DMS79 (cell line): ENCODE results near the gene ADAMTS17.
"Not testable (repeated sequence)": the region's sequence is repeated elsewhere in the genome, so short reads cannot be mapped to it uniquely, and the experiment has no call there.

ENCODE experiments used
- DNase-seq: peaks from one replicate; lab custom pipeline; 2025; lab: John Stamatoyannopoulos, UW

The ADAMTS17 gene

DNA sequence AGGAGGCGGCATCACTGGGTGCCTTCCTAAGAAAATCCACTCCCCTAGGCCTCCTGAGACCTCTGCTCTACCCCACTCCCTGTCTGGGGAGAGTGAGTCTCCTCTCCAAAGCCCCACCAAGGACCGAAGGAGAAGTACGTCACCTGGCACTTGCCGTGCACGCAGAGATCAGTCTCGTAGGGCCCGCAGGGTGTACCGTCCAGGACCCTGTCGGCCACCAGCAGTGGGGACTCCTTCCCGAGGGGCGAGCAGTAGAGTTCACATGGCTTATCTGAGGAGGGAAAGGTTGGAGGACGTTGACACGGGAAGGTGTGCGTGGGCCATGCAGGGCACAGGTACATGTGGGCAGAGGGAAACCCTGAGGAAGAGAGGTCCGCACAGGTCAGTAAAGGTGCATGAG is 232.9 kb downstream of the ADAMTS17 start:
- no peak for DNase-seq

DNA sequence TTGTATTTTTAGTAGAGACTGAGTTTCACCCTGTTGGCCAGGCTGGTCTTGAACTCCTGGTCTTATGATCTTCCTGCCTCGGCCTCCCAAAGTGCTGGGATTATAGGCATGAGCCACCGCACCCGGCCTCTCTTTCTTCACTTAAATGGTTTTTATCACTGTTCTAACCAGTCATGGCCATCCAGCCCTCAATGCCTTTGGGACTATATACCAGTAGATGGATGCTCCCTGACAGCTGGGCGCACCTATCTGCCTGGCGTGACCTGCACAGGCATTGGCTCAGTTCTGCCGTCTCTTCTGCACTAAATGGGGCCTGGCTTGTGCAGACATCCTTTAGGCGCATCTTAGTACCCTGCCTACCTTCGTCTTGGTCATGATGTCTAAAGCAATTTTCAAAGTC is 233.4 kb downstream of the ADAMTS17 start:
- DNase-seq: no peak

DNA sequence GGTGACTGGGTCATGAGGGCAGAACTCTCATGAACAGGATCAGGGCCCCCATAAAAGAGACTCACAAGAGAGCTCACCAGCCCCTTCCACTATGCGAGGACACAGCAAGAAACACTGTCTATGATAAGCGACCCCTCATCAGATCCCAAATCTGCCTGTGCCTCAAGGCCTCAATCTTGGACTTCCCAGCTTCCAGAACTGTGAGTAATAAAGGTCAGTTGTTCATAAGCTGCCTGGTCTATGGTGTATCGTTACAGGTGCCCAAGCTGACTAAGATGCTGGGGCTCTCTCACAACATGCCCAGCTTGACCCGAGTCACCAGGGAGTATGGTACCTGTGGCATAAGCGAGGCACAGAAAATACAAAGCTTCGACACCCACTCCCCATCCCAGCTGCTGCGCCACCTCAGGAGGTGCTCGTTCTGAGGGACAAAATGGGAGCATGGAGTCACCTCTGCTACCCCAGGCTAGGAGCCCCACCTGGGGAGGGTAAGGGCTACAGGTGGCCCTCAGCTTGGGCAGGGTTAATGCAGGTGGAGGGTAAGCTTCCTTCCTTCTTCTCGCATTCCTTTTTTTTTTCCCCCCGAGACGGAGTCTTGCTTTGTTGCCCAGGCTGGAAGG is 234.1 kb downstream of the ADAMTS17 start:
- no peak for DNase-seq

DNA sequence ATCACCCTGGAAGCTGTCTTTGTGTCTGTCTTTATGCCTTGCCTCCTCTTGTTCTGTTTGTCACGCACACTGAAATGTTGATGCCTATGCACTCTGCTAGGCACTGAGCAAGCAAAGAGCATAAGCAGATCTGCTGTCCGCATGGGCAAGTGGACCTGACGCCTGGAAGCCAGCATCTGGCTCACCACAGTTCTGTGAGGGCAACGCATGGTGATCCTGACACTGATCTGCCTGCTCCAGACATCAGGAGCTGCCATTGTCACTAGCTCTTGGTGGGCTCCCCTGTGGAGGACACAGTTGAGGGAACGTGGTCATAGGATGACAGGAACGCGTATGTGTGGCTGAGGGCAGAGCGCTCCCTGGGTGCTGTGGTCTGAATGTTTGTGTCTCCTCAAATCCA is 234.6 kb downstream of the ADAMTS17 start:
- DNase-seq: no peak

DNA sequence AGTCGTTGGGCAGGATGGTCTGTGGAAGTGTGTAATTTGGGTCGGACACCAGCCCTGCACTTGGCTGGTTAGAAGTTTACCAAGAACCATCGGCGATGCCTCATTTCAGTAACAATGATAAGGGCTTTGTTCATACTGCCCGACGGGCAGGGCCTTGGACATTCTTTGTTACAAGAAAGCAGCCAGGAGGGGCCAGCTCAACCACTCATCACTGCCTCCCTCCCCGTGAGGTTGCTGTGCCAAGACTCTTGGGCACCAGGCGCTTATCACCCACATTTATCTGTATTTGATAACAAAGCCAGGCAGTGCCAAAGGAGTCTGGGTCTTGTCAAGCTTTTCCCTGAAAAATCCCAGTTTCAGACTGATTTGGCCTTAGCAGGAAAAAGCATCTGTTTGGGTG is 235.0 kb downstream of the ADAMTS17 start:
- no peak for DNase-seq

DNA sequence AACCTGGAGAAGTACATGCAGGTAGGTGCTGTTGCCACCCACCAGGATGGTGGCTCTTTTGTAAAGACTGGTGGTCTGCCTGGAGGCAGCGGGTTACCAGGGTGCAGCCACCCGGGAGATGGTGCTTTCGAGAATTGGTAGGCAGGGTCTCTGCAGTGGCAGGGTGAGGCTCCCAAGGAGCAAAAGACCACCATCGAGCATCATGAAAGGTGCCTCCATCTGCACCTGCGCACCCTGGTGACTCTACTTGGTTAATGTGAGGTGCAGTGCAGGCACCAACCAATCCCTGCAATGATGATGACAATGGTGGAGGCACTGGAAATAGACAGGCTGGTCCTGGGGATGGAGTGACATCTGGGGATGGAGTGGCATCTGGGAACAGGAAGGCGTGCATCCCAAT is 236.7 kb downstream of the ADAMTS17 start:
- DNase-seq: no peak

DNA sequence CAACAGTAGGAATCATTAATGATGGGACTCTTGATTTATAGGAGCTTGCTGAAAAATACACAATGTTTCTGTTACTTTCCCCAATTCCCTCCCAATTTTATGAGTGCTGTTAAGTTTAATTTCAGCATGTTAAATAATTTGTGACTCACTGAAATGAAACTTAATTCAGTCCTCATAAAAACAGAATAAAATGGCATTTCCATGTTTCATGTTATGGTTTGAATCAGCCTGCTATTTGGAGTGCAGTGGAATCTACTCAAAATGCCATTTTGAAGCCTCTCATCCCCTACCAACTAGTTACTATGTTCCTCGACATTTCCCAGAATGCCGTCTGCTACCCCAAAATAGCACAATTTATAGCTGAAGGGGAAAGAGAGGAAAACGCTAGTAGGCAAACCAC is 237.5 kb downstream of the ADAMTS17 start:
- DNase-seq: no peak

DNA sequence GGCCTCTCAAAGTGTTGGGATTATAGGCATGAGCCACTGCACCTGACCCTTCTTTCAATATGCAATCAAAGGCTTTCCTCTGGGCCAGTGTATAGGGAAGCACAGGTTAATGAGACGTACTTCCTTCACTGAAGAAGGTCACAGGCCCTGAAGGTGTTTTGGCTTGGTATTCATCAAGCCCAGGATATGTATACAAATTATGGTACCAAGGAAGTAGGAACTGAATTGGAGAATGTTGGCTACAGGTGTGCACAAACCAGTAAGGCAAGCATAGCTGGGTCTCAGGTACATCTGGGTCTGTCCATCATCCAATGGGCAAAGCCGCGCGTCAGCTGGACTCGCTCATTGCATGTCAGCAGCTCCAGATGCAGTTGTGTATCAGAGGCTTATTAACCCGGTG is 237.9 kb downstream of the ADAMTS17 start:
- no peak for DNase-seq

DNA sequence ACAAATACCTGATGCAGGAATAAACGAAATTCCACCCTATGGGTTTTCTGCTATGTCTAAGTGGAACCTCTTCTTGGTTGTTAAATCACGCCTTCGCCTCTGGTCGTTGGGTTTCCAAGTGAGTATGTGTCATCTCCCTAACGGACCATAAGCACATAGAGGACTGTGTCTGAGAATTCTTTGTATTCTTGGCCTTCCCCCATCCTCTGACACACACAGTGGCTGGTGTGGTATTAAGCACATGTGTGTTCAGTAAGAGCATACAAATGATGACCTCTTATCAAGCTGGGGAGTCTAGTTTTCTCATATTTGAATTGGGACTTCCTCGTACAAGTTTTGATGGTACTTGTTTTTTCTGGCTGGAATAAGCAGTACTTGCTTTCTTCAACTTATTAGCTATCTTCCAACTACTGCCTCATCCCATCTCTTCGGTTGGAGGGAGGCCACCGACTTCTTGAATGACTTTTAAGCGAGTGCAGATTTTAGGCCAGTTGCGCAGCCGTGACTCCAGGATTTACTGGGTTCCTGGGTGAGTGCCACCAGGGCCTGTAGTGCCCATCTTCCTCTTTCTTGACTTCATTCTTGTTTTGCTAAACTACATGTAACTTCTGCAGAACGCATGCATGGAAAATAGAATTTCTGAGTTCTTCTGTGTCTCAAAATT is 240.2 kb downstream of the ADAMTS17 start:
- DNase-seq: no peak

DNA sequence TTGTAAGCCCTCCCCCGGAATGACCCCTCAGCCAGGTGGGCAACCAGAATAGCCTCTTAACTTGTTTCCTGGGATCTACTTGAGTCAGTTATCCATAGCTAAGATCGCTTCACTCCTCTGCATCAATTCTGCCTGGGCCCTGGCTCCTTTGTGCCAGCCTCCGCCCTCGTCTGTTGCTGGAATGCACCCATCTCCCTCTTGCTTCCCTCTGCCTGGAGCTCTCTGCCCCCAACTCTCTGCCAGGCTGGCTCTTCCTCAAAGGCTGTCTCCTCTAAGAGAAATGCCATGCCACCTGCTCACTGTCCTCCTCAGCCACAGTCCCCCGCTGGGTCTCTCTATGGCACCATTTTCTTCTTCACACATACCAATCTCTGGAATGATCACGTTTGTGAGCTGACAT is 240.8 kb downstream of the ADAMTS17 start:
- no peak for DNase-seq

DNA sequence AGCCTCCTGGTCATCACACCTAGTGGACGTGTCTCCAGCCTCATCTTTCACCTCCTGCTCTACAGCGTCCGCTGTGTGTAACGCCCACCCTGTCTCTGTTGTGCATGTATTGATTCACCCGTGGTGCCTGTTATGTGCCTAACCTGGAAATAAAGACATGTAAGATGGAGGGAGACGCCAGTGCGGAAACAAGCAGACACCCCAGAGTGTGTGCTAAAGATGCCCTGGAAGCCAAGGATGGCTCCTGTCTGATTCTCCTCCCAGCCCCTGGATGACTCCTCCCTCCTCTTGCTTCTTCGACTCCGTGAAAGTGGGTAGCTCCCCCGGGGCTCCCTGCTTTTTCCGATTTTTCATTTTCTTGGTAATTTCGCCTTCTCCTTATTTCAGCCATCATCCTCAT is 241.8 kb downstream of the ADAMTS17 start:
- no peak for DNase-seq

DNA sequence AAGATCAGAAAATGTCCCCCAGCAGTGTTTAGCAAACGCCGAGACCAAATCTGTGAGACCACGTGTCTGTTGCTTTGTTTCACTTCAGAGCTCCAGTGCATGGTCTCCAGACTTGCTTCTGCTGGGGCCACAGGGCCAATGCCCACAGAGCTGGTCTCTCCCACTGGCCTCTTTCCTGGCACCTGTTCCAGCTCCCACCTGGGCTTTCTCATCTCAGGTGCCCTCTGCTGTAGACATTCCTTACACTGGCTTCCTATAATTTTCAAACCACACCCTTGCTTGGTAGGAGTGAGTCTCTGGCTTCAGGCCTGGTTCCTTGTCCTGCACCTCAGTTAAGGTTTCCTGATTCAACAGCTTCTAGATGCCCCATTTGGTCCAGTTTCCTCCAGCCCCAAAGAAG is 243.1 kb downstream of the ADAMTS17 start:
- DNase-seq: no peak

DNA sequence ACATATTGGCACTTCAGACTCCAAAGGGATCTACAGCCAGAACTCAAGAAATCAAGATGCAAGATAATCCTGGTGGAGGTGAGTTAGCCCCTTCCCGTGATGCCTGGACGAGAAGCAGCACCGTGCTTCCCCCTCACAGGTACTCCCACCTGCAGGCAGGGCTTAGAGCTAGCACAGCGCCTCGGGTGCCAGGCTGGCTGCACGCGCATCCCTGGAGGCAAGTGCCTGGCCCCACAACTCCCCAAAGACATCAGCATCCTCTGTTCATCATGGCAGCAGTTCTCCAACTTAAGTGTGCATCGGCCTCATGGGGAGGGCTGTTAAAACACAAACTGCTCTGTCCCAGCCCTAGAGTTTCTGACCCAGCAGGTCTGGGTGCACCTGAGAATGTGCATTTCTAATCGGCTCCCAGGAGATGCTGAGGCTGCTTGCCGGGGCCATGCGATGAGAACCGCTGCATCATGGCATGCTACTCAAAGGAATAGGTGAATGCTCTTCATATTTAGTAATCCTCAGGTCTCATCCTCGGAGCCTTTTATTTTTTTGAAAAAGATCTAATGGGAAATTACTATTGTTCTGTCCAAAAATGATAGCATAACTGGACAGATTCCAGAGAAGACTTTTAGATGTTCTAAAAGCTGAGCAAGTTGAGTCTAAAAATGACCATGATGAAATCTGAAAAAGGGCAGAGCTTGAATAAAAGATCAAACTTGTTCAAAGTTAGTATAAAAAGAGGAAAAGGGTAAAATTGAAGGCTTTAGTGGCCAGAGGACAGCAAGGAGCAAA is 244.2 kb downstream of the ADAMTS17 start:
- no peak for DNase-seq

DNA sequence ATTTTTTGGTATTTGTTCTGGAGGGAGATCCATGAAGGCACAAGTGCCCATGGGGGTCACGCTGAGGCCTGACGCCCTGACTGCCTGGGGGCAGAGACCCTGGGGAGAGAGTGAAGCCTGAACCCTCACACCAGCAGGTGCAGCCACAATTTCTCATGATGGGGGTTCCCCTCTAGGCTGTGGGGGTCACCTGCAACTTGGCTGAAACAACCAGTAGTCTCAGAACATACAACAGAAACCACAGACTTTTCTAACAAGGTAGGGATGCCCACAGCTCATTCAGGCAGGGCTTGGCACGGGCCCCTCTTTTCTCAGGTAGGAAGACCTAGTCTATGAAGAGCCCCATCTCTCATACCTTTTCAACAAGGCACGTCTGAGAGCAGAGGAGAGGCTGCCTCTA is 245.1 kb downstream of the ADAMTS17 start:
- DNase-seq: no peak

DNA sequence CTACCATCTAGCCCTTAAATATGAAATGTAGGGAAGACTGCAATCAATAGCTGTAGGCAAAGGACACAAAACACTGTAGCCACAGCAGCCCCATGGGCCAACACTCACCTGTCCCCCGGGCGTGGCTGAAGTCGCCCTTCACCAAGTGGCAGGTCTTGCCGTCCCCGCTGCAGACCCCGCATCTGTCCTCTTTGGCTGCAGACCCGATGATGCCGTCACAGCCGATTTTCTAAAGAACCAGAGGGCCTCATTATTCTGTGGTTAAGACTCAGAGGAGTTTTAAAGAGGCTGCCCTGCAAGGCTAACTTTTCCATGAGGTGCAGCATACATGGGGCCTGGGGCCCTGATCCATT is 245.6 kb downstream of the ADAMTS17 start:
- DNase-seq: no peak

DNA sequence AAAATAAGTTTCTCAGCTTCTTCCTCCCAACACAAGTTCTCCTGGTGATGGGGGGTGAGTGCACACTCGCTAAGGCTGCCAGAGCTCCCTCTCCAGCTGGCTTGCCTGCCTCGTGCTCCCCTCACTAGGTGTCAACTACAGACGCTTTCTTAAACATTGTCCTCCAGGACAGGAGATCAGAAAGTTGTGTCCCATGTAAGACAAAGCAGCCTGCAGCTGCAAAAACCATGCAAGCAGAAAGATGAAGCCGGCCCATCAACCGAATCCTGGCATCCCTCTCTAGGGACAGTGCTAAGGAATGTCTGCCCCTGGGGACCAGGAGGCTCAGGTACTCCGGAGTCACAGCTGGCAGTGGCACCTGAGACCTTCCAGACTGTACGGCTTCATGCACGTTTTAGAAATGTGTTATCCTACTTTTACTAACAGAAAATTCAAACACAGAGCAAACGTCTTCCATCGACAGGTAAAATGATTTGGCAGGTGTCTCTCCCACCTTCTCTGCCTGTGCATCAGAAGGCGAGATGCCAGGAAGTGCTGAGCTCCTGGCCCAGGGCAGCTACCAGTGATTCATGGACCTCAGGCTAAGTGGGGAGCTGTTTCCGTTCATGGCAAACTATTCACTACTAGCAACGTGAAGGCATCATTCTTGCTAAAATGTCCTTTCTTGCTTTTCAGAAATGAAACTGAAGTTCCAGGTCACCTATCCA is 246.1 kb downstream of the ADAMTS17 start:
- no peak for DNase-seq

DNA sequence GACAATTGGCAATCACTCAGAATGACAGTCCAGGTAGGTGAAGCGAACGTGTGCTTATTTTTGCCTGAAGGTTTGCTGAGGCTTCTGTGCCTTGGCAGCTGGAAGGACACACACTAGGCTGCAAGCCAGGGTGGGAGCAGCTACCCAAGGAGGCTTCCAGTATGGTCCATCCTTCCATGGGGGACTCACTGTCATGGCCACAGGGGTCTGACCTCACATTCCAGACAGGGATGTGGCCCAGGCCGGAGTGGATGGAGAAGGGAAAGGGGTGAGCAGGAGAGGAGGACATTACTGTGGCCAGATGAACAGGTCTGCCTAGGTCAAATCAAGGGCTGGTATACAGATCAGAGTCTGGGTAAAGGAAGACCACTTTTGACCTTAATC is 247.7 kb downstream of the ADAMTS17 start:
- DNase-seq: no peak

DNA sequence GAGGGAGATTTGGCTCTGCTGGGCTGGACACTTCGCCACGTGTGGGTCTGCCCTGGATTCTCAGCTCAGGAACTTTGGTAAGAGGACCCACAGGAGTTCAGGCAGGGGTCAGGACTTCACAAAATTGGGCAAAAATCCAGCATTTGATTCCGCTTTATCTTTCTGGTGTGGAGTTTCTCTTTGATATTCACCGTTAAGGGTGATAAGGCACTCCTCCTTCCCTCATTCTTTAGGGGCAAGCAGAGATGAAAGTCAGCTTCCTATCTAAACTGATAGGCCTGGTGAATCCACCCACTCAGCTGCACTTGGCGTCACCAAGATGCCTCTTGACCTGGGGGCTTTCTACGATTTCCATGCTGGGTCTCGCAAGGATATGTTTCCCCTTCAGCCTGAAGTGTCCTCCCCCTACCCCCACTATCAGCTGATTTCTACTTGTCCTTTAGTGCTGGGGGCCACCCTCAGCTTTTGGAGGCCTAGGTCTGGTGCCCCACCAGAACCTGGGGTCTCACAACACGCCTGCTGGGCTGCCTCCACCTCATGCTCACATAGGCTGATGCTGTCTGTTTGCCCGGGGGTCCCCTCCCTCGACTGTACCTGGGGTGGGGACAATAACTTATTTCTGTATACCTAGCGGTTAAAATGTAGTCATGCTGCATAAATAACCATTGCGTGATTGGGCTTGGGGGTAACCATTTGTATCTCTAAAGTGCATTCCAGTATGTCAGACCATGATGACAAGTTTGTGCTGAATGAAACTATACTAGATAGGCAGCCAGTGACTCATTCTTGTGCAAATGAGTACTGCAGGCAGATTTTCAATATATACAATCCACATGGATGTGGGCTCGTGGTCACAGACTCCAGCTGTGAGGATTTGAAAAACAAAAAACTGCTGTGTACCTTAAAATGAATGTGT is 248.3 kb downstream of the ADAMTS17 start:
- no peak for DNase-seq

DNA sequence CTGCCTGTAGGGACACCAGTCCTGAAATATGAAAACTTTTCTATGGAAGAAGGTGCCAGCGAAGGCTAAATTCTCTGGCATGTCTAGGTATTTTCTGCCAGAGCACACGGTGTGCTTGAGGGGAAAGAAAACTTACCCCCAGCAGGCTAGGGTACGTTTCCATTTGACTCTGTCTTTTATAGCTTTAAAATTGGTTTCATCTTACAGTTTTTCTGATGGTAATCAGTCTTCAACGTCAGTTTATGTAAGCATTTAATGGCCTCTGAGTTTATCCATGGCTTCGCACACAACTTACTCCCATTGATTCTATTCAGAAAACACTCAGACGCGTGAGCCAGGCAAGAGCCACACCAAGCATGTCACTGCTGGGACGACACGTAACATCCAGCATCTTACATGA is 249.7 kb downstream of the ADAMTS17 start:
- no peak for DNase-seq

DNA sequence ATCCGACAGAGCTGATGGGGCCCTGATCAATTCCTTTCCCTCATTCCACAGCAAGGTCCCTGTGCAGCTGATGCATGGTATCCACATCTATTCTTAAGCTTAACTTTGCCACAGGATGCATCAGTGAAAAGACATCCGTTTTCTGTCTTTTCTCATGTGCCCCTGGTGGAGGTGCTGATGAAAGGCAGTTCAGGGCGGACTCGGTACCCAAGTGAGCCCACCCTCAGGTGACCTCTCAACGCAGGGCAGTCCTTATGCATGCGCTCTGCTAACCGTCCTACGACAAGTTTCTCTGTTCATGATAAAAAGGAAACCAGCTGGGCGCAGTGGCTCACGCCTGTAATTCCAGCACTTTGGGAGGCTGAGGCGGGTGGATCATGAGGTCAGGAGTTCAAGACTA is 251.4 kb downstream of the ADAMTS17 start:
- no peak for DNase-seq

DNA sequence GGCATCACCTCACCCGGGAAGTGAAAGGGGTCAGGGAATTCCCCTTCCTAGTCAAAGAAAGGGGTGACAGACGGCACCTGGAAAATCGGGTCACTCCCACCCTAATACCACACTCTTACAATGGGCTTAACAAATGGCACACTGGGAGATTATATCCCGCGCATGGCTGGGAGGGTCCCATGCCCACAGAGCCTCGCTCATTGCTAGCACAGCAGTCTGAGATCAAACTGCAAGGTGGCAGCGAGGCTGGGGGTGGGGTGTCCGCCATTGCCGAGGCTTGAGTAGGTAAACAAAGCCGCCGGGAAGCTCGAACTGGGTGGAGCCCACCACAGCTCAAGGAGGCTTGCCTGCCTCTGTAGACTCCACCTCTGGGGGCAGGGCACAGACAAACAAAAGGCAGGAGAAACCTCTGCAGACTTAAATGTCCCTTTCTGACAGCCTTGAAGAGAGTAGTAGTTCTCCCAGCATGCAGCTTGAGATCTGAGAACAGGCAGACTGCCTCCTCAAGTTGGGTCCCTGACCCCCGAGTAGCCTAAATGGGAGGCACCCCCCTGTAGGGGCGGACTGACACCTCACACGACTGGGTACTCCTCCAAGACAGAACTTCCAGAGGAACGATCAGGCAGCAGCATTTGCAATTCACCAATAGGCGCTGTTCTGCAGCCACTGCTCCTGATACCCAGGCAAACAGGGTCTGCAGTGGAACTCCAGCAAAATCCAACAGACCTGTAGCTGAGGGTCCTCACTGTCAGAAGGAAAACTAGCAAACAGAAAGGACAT is 257.5 kb downstream of the ADAMTS17 start:
- not testable (repeated sequence) for DNase-seq
